ENCODE results near the gene HERPUD2. TPM values are rescaled to one million over a fixed set of nuclear protein-coding genes. Genes with fewer than 3 reads are reported as not detected.
"Not testable (repeated sequence)": the region's sequence is repeated elsewhere in the genome, so short reads cannot be mapped to it uniquely, and the experiment has no call there.

HERPUD2 gene
- total RNA-seq, 2 donors from 2014 or later = 20.2 to 24.2 TPM

- intact Hi-C loops (cut with DNase I) = no loop called here
- TF ChIP-seq CTCF (IDR thresholded peaks at IDR 0.05) = no peak
- peak overlapping the region; percentile 94 for H3K4me3 ChIP-seq
- no peaks in the 10 kb centered on the region for H3K36me3 ChIP-seq
- peak overlapping the region; percentile 96 to 100 for H3K9ac ChIP-seq (ENCODE audit: low read depth in 2 of 2, low read length in 2 of 2)
- peak; percentile 40 for DNase-seq
- H3K9me3 ChIP-seq = no peaks in the 10 kb centered on the region
- H3K4me1 ChIP-seq = peaks cover 4% of the 10 kb centered on the region
- H3K27me3 ChIP-seq = no peaks in the 10 kb centered on the region
- peak overlapping the region; percentile 99 for H3K27ac ChIP-seq
Measured at GRCh38 chr7:35694161-35694783, 663 bp downstream of the HERPUD2 start.

- peak overlapping the region; percentile 9 for H3K4me3 ChIP-seq
- H3K4me1 ChIP-seq = peaks cover 11% of the 10 kb centered on the region
- H3K9ac ChIP-seq (ENCODE audit: low read depth in 2 of 2, low read length in 2 of 2) = no peak overlapping the region
- no peaks in the 10 kb centered on the region for H3K27me3 ChIP-seq
- no peak for TF ChIP-seq CTCF (IDR thresholded peaks at IDR 0.05)
- DNase-seq = no peak
- H3K36me3 ChIP-seq = no peaks in the 10 kb centered on the region
- intact Hi-C loops (cut with DNase I) = no loop called here
- H3K27ac ChIP-seq = peak overlapping the region; percentile 24
- H3K9me3 ChIP-seq = no peaks in the 10 kb centered on the region
Measured at GRCh38 chr7:35691827-35692307, 3.1 kb downstream of the HERPUD2 start.

- H3K4me3 ChIP-seq = peak overlapping the region; percentile 9
Measured at GRCh38 chr7:35691366-35691765, 3.6 kb downstream of the HERPUD2 start.

GRCh38 chr7:35690614-35691013 lies 4.3 kb downstream of the HERPUD2 start:
- intact Hi-C loops (cut with DNase I); H3K36me3 ChIP-seq; H3K9me3 ChIP-seq; H3K9ac ChIP-seq (ENCODE audit: low read depth in 2 of 2, low read length in 2 of 2); H3K4me3 ChIP-seq; H3K27me3 ChIP-seq; DNase-seq: not testable (repeated sequence)
- H3K27ac ChIP-seq = peak overlapping the region; percentile 28
- H3K4me1 ChIP-seq = peaks cover 11% of the 10 kb centered on the region

More at GRCh38 chr7:35691366-35691765, 3.6 kb downstream of the HERPUD2 start:
- H3K4me1 ChIP-seq = peaks cover 11% of the 10 kb centered on the region
- H3K9ac ChIP-seq (ENCODE audit: low read depth in 2 of 2, low read length in 2 of 2) = no peak overlapping the region
- peak overlapping the region; percentile 24 for H3K27ac ChIP-seq
- no peak for DNase-seq
- H3K27me3 ChIP-seq = no peaks in the 10 kb centered on the region
- no peak for TF ChIP-seq CTCF (IDR thresholded peaks at IDR 0.05)
- H3K9me3 ChIP-seq = no peaks in the 10 kb centered on the region
- no peaks in the 10 kb centered on the region for H3K36me3 ChIP-seq
- intact Hi-C loops (cut with DNase I) = no loop called here

- H3K27ac ChIP-seq = no peak overlapping the region
- H3K4me1 ChIP-seq = peaks cover 7% of the 10 kb centered on the region
- H3K9ac ChIP-seq (ENCODE audit: low read depth in 2 of 2, low read length in 2 of 2) = no peak overlapping the region
- no peak overlapping the region for H3K4me3 ChIP-seq
- intact Hi-C loops (cut with DNase I) = no loop called here
- DNase-seq = no peak
- no peaks in the 10 kb centered on the region for H3K27me3 ChIP-seq
- no peak for TF ChIP-seq CTCF (IDR thresholded peaks at IDR 0.05)
- H3K9me3 ChIP-seq = no peaks in the 10 kb centered on the region
- H3K36me3 ChIP-seq = no peaks in the 10 kb centered on the region
Measured at GRCh38 chr7:35685781-35686180, 9.2 kb downstream of the HERPUD2 start.

GRCh38 chr7:35681231-35682029 lies 13.5 kb downstream of the HERPUD2 start:
- no peaks in the 10 kb centered on the region for H3K4me1 ChIP-seq
- H3K36me3 ChIP-seq = no peaks in the 10 kb centered on the region
- no peaks in the 10 kb centered on the region for H3K9me3 ChIP-seq
- no peak overlapping the region for H3K4me3 ChIP-seq
- intact Hi-C loops (cut with DNase I) = no loop called here
- no peaks in the 10 kb centered on the region for H3K27me3 ChIP-seq
- DNase-seq = no peak
- no peak overlapping the region for H3K9ac ChIP-seq (ENCODE audit: low read depth in 2 of 2, low read length in 2 of 2)
- H3K27ac ChIP-seq = no peak overlapping the region
- TF ChIP-seq CTCF (IDR thresholded peaks at IDR 0.05) = no peak

Data from colonic mucosa (tissue), 4 donors.